Measurements from ENCODE around the gene EML1.

EML1 gene

GRCh38 chr14:99876406-99876805 lies 83.2 kb downstream of the EML1 start:
- DNase-seq = no peak

- DNase-seq = no peak
These were observed 85.3 kb downstream of the EML1 start for GRCh38 chr14:99878563-99878962.

- DNase-seq = no peak
These were observed 86.4 kb downstream of the EML1 start for GRCh38 chr14:99879401-99880295.

DNA sequence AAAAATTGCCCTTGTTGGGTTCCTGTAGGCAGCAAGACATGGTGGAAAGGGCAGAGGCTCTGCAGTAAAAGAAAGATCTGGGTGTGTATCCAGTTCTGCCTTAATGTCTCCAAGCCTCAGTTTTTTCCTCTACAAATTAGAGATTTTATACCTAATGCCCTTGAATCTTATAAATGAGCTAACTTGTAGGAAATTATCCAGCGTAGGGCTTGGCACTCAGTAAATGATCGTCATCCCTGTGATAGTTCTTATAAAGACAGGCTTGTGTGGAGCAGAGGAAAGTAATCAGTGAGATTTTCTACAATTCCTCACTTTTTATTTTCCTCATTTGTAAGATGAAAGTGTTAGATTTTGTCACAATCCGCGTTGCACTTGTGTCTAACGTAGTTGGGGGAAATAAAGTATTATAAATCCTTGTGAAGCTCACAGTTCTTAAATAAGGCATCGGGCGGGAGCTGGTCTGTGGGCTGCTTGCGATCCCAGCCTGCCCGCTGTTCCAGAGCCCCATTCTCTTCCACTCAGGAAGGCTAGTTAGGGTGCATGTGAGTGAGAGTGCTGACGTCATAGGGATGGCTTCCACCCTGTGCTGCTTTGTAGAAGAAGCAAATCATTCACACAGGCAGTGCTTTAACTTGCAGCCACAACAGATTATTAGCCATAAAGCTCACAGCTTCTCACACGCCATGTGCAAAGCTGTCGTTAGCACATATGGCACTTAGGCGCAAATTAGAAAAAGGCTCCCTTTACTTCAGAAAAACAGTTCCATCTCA lies 87.6 kb downstream of the EML1 start:
- no peak for DNase-seq

DNA sequence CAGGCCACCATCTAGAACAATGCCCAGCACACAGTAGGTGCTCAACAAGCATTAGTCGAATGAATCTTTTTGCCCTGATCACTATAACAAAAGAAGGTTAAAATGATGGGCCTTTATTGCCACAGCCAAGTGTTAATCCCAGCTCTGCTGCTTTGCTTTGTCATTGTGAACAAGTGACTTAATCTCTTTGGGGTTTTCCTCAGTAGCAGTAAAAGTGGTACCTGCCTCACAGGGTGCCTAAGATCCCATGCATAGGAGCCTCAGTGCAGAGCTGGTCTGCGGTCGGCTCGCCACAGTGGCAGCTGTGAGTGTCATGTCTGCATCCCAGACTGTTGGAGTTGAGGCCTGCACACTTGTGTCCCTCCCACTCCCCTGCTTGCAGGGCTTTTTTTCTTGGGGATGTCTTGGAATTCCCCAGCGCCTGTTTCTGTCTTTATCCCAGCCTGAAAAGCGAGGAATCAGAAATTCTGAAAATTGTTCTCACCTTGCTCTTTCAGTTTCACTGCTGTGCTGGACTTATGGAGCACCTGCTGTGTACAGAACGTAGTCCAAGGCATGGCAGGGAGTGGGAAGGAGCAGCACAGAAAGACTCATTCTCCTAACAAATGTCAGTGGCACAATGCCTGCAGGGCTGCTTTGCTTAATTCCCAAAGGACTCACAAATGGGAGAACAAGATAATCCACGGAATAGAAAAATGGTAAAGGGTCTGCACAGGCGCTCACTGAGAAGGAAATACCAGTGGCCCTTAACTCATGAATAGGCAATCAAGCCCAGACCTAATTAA lies 90.8 kb downstream of the EML1 start:
- no peak for DNase-seq

- no peak for DNase-seq
These were observed 91.8 kb downstream of the EML1 start for GRCh38 chr14:99884834-99885648.

DNA sequence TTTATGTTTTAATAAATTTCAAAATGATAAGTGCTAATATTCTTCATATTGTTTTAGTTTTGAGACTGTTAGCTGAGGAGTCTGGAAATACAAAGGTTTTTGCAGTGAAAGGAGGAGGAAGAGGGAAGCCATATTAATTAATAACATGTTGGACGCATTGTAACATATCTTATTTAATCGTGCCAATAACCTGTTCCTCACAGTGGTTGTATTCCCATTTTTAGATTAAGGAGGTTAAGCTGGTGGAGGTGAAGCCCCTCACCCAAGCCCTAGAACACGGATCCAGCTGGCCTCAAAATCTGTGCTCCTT lies 92.4 kb downstream of the EML1 start:
- no peak for DNase-seq

GRCh38 chr14:99887407-99887806 lies 94.2 kb downstream of the EML1 start:
- DNase-seq = no peak

DNA sequence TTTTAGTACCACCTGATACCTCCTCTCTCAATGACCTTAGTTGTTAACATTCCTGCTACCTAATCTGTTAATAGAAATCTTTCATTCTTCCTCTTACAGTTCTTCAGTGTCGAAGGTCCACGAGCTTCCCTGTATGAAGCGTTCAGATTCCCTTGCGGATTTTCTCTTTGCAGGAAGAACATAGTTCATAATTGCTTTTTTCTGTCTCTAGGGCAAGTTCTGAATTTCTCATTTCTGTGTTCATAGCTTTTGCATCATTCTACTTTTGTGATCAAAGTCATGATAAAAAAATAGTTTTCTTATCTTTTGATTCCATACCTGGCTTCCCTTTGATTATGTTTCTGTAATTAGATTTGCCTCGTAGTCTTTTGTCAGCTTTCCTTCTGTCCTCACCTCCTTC lies 94.9 kb downstream of the EML1 start:
- DNase-seq = no peak

DNA sequence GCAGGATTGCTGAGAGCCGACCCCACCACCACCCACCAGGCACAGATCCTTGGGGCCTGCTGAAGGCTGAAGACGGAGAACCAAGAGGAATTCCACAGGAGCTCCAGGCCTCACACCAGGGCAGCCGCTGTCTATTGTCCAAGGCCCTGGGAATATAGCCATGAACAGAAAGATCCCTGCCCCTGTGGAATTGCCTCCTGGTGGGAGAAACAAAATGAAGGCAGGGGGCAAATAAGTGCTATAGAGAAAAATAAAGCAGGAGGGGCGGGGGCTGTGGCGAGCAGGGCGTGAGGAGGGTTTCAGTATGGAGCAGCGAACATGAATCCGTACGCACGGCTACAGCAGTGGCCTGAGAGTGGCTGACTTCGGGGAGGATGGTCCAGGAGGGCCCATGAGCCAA lies 96.1 kb downstream of the EML1 start:
- DNase-seq = no peak

GRCh38 chr14:99891266-99891665 lies 98.1 kb downstream of the EML1 start:
- no peak for DNase-seq

DNA sequence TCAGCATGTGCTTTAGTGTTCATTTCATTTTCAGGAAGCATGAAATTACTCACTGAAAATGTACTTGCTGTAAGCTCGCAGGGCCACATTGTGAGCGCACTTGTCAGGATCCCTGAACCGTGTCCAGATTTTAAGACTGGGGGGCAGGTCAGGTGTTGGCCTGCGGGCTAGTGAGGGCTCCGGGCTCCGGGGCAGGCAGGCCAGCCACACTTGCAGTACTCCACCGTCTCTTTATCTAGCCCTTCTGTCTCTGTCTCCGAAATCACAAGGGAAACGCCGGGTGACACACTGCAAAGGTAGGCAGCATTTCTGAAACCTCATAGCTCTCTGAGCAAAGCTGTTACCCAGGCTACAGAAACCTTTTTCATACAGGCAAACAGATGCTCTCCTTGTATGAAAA lies 98.7 kb downstream of the EML1 start:
- DNase-seq = no peak

DNA sequence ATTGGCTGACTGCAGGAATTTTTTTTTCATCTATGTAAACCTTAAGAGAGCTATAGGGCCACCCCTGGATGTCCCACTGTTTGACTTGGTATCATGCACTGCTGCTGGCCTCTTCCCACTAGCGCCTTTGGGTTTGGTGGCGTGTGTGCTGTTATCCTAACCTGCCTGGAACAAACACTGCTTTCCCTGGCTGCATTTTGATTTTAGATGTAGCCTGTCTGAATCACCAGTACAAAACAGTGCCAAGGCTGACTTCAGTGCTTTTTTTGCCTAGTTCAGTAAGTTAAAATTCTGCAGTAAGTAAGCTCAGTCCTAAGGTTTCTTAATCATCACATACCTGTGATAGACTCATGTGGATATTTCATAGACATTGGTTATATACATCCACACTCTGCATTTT lies 99.2 kb downstream of the EML1 start:
- no peak for DNase-seq

GRCh38 chr14:99896361-99896760 lies 103.1 kb downstream of the EML1 start:
- DNase-seq = no peak

DNA sequence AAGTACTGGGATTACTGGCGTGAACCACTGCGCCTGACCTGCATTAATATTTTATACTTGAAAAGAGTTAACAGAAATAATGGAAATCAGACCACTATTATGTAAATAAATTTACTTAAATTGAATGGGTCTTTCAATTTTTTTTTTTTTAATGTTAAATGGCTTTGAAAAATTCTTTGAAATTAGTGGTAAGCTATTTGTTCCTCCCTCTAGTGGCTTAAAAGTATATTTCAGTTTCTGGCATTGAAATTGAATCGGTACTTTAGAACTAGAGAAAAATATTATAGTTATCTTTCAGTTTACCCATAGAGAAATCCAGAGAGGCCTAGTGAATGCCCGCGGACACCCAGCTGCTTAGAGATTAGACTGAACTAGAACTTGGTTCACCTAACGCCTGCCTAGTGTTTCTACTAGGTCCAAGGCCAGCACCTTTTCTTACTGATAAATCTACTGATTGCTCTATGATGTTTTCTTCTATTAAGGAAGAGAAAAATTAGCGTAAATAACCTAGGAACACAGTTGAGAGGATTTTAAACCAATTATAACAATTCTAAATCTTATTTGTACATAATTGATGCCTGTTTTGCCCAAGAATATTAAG lies 106.5 kb downstream of the EML1 start:
- no peak for DNase-seq

DNA sequence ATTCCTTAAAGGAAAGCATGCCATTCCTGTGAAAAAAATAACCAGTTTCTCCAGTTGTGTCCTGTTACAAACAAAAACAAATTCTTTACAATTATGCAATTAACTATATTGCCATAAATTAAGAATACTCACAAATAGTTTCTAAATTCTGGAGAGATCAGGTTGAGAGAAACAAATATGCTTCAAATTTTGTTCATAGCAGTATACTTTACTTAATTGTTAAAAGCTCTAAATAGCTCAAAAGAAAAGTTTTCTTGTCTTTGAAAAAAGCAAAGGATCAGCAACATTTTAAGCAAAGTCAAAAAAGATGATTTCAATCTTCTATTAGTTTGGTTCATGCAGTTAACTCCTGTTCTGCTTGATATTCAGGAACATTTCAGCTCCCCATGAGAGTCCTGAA lies 109.7 kb downstream of the EML1 start:
- no peak for DNase-seq

- no peak for DNase-seq
These were observed 111.3 kb downstream of the EML1 start for GRCh38 chr14:99904506-99904905.

GRCh38 chr14:99905121-99905520 lies 111.9 kb downstream of the EML1 start:
- DNase-seq = no peak

GRCh38 chr14:99907761-99908652 lies 114.8 kb downstream of the EML1 start:
- DNase-seq = no peak

- no peak for DNase-seq
These were observed 115.5 kb downstream of the EML1 start for GRCh38 chr14:99908653-99909250.
